GM11168 (cell line): ENCODE measurements around the gene ZNF878.

Experiments used
- in situ Hi-C: fragments of 300-500 bp; cut with MboI; formaldehyde crosslinking; loops from one replicate; pipeline ENCODE4 v1.12.0; 2022; ENCODE audit warnings: low sequenced_read_pairs; ENCODE audit not compliant: unreplicated experiment

The ZNF878 gene

DNA sequence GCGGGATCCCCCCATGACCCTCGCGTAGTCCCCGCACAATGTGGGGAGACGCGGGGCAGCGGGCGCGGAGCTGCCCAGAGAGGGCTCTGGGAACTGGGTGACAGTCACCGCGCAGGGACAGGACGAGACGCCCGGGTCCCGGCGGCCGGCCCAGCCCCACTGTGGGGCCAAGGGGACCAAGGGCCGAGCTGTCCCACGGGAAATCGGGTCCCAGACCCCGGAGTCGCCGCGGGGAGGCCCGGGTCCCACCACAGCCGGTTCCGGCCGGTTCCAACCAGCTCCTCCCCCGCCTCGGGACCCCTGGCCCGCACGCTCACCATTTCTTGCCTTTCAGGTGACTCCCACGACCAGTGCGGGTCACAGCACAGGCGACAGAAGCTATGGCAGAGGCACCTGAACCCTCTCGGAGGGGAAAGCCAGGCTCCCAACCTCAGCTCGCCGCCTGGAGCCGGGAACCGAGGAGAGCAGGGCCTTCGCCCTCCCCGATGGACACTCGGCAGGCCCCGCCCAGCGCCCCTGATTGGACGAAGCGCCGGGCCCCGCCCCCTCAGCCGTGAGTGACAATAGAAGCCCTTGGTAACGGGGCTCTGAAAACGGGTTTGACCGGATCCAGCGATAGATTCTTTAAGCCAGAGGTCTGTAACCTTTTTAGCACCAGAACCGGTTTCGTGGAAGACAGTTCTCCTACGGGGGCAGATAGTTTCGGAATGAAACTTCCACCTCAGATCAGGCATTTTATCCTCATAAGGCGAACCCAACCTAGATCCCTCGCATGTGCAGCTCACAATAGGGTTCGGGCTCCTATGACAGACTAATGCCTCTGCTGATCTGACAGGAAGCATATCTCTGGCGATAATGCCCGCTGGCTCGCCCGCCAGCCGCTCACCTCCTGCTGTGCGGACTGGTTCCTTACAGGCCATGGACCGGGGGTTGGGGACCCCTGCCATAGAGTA lies 17.3 kb downstream of the ZNF878 start, which contains the start of gene ZNF433:
ZNF433 (minus strand) TSS at position 460 of the 953 bp plus-strand sequence; CDS start at position 320, 140 bp downstream.
- in situ Hi-C loops: no loop called here

DNA sequence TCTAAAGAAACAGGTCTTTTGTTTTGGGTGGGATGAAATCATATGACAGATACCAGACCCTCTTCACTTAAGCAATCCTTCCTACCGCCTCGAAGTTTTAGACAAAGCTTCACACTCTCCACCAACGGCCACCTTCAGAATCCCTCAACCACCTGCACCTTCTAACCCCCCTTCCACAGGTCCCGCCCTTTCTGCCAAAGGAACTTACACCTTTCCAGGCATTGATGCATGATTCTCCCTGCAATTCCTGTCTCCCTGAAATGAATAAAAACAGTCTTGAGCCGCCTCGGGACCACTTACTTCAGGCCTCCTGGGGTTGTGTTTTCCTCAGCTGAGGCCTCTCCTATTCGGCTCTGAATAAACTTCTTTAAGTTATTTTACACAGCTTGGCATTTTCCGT lies 18.1 kb downstream of the ZNF878 start:
- in situ Hi-C loops: no loop called here

DNA sequence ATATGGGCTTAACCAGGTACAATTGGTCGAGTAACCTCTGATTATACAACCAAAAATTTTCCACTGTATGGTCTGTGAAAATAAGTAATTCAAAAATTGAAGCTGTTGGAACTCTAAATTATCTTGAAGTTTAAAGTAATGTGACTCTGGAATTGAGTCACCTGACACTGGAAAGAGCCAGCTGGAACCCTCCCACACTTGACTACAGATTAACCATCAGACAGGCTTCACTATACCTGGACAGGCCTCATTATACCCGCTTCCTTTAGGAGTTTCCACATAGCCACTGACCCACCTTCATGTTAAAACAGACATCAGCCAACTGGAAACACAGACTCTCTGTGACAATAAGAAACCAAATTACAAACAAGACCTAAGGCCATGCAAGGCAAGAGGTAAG lies 18.6 kb downstream of the ZNF878 start:
- in situ Hi-C loops: no loop called here

DNA sequence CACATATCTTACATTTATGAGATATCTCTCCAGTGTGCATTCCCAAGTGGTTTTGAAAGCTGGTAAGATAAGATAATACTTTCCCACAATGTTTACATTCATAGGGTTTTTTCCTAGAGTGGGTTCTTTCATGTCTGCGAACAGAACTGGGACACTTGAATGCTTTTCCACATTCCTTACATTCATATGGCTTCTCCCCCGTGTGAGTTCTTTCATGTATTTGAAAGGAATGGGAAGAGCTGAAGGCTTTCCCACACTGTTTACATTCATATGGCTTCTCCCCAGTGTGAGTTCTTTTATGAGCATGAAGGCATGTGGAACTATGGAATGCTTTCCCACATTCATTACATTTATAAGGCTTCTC lies 37.0 kb downstream of the ZNF878 start:
- in situ Hi-C loops: no loop called here

DNA sequence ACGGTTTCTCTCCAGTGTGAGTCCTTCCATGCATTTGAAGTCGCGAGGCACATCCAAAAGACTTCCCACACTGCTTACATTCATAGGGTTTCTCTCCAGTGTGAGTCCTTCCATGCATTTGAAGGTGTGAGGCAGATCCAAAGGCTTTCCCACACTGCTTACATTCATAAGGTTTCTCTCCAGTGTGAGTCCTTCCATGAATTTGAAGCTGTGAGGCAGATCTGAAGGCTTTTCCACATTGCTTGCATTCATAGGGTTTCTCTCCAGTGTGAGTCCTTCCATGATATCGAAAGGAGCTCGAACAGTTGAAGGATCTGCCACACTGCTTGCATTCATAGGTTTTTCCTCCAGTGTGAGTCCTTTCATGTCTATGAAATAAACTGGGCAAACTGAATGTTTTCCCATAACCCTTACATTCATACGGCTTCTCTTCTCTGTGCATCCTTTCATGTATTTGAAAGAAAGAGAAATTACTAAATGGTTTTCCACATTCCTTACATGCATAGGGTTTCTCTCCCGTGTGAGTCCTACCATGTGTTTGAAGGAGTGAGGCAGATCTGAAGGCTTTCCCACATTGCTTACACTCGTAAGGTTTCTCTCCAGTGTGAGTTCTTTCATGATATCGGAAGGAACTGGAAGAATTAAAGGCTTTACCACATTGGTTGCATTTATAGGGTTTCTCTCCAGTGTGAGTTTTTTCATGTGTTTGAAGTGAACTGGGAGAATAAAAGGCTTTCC lies 37.6 kb downstream of the ZNF878 start:
- in situ Hi-C loops: no loop called here

DNA sequence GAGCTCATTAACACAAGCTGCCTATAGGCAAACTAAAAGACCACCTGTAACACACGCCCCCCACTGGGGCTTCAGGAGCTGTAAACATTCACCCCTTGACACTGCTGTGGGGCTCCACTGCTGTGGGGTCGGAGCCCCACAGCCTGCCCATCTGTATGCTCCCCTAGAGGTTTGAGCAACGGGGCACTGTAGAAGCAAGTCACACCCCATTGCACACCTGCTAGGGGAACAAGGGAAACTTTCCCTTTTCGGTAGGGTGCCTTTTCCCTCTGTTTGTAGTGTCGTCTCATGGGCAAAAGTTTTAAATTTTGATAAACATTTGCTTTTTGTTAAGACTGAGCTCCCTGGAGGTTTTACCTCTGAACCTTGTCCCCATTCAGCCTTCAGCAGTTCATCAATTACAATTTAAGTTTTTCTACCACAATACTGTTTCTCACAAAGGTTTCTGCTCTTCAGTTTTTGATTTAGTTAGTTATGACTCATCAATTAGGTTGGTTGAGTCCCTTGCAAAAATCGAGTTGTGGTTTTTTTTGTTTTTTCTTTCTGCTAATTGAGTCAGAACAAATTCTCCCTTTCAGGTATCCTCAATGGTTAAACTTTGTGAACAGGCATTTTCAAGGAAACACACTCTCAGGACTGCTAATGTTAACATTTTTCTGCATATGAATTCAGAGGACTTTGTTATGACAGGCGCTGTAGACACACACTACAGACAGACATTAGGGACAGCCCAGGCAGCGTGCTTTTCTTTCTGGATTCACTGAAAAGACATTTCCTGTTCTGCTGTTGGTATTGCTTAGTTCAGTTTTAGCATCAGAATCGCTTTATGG lies 52.4 kb downstream of the ZNF878 start:
- in situ Hi-C loops: no loop called here

DNA sequence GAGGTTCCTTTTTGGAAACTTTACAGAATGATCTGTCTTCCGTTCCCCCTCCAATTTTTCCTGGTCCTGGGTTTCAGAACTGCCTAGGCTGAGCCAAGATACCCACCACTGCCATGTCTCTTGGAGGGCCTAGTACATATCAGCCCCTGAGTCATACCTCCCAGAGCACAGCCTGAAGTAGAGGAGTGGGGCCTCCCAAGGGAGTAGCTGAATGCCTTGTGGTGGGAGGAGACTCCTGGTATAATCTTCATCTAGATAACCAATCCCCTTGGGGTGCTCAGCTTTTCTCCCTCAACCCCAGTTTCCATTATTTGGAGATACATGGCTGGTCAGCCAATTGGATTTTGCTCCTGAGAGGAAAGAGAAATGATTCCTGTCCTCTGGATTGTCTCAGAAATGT lies 57.6 kb downstream of the ZNF878 start:
- in situ Hi-C loops: no loop called here
